ENCODE results near the gene UBALD1. TPM values are rescaled to one million over a fixed set of nuclear protein-coding genes. Genes with fewer than 3 reads are reported as not detected.
A peak's percentile ranks its signal among the peaks of the same experiment; 100 is the strongest.
"Not testable (repeated sequence)": the region's sequence is repeated elsewhere in the genome, so short reads cannot be mapped to it uniquely, and the experiment has no call there.

UBALD1 gene
- total and polyA plus RNA-seq, 2 experiments from 2014 or later: 42.9 to 46.6 TPM

DNA sequence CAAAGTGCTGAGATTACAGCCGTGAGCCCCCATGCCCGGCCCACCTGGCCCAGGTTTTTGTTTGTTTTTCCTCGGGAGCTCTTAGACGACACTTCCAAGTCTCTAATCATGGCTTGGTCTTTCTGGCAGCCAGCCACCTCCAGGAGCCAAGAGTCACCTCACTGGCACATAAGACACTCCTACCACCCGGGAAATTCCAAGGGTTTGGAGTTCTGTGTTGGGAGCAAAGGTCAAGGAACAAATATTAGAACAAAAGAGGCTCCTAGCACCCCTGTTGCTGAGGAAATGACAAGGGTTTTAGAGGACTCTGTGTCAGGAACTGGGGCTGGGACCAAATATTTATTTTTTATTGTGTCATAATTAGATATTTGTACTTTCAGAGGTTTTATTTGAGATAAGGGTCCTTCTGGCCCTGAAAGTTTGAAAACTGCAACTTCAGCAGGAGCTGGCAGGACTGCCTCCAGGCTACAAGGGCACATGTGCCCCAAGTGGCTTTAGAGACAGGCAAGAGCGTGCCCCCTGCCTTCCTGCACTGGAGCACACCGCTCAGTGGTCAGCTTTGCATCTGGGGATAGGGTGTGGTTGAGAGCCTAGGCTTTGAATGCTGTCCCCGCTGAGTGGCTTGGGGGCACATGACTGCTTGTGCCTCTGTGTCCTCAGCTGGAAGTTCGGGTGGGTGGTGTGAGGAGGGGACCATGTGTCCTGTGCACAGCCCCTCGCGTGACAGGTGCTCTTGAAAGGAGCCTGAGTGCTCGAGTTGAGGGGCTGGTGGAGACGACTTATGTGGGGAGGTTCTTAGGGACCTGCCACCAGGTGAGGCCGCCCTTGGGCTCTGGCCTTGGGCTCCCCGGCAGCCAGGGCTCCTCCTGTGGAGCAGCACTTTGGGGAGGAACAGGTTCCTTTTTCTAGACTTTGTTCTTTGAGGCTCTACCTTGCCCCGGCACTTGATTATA, 39.6 kb upstream of the UBALD1 start:
- H3K4me1 ChIP-seq (ENCODE audit: low read depth): no peaks in the 10 kb centered on the region
- peaks cover 7% of the 10 kb centered on the region for H3K36me3 ChIP-seq
- H3K9me3 ChIP-seq (ENCODE audit: low read depth): no peaks in the 10 kb centered on the region
- H3K27ac ChIP-seq: no peak overlapping the region
- TF ChIP-seq CTCF (IDR thresholded peaks at IDR 0.05; ENCODE audit: low read depth, low read length): no peak
- no peak overlapping the region for H3K4me3 ChIP-seq
- H3K27me3 ChIP-seq: no peaks in the 10 kb centered on the region
- DNase-seq (ENCODE audit: low read depth in 1 of 2, low spot score in 1 of 2): no peak

DNA sequence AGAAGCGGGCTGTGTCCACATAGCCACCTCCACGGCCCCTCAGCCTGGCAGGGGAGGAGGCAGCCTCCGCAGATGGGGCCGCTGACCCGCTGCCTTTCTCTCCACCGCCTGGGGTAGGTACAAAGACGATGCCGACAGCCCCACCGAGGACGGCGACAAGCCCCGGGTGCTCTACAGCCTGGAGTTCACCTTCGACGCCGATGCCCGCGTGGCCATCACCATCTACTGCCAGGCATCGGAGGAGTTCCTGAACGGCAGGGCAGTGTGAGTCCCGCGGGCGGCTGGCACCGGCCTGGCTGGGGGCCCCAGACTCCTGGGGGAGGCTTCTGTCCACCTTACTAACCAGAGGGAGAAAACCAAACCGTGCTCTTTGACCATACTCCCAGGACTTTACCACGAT, 37.9 kb upstream of the UBALD1 start:
- peaks cover 7% of the 10 kb centered on the region for H3K36me3 ChIP-seq
- H3K27me3 ChIP-seq: no peaks in the 10 kb centered on the region
- no peak for DNase-seq (ENCODE audit: low read depth in 1 of 2, low spot score in 1 of 2)
- TF ChIP-seq CTCF (IDR thresholded peaks at IDR 0.05; ENCODE audit: low read depth, low read length): no peak
- no peaks in the 10 kb centered on the region for H3K4me1 ChIP-seq (ENCODE audit: low read depth)
- no peak overlapping the region for H3K4me3 ChIP-seq
- no peaks in the 10 kb centered on the region for H3K9me3 ChIP-seq (ENCODE audit: low read depth)
- no peak overlapping the region for H3K27ac ChIP-seq

DNA sequence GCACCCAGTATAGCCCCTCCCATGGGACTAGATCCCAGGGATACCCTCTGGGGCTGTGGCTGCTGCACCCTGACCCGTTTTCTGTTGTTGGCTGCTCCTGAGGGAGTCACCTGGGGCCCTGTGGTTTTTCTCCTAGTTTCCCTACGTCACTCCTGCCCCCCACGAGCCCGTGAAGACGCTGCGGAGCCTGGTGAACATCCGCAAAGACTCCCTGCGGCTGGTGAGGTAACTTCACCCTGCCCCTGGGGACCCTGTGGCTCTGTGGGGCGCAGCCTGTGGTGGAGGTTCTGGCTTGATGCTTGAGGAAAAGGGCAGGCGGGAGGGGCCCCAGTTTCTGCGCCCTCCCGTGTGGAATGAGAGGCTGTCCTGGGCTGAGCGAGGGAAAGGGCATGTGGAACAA, 37.1 kb upstream of the UBALD1 start:
- Histone ChIP-seq H3K27ac (no peak overlapping the region), H3K9me3 (ENCODE audit: low read depth) (no peaks in the 10 kb centered on the region), H3K36me3 (peaks cover 4% of the 10 kb centered on the region), H3K4me3 (no peak overlapping the region), H3K4me1 (ENCODE audit: low read depth) (no peaks in the 10 kb centered on the region), H3K27me3 (no peaks in the 10 kb centered on the region)
- no peak for TF ChIP-seq CTCF (IDR thresholded peaks at IDR 0.05; ENCODE audit: low read depth, low read length)
- no peak for DNase-seq (ENCODE audit: low read depth in 1 of 2, low spot score in 1 of 2)

GRCh38 chr16:4650443-4651074, 35.9 kb upstream of the UBALD1 start:
- H3K27ac ChIP-seq; H3K4me3 ChIP-seq; H3K27me3 ChIP-seq; H3K9me3 ChIP-seq (ENCODE audit: low read depth); H3K4me1 ChIP-seq (ENCODE audit: low read depth); H3K36me3 ChIP-seq: not testable (repeated sequence)
- peak; percentile 53 to 57 for DNase-seq (ENCODE audit: low read depth in 1 of 2, low spot score in 1 of 2)
- TF ChIP-seq CTCF (IDR thresholded peaks at IDR 0.05; ENCODE audit: low read depth, low read length): peak; percentile 72

DNA sequence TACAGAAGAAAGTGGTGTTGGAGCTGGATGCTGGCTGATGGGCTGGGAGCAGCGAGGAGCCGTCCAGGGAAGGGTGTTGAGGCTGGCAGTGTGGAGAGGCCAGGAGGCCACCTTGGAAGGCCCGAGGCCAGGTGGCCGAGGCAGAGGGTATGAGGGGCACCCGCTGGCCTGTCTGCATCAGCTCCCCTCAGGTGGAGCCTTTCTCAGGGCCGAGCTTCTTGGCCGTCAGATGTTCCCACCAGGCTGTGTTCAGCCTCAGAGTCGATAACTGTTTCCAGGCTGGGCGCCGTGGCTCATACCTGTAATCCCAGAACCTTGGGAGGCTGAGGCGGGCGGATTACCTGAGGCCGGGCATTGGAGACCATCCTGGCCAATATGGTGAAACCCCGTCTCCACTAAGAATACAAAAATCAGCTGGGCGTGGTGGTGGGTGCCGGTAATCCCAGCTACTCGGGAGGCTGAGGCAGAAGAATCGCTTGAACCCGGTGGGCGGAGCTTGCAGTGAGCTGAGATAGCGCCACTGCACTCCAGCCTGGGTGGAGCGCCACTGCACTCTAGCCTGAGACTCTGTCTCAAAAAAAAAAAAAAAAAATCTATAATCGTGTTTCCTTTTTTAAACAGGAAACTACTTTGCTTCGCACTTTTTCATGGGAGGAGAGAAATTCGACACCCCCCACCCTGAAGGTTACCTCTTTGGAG, 35.2 kb upstream of the UBALD1 start:
- Histone ChIP-seq H3K27ac (no peak overlapping the region), H3K27me3 (no peaks in the 10 kb centered on the region), H3K36me3 (no peaks in the 10 kb centered on the region), H3K4me1 (ENCODE audit: low read depth) (no peaks in the 10 kb centered on the region), H3K9me3 (ENCODE audit: low read depth) (no peaks in the 10 kb centered on the region), H3K4me3 (no peak overlapping the region)
- no peak for TF ChIP-seq CTCF (IDR thresholded peaks at IDR 0.05; ENCODE audit: low read depth, low read length)
- DNase-seq (ENCODE audit: low read depth in 1 of 2, low spot score in 1 of 2): no peak
